ENCODE measurements around the gene KCTD2. TPM values are rescaled to one million over a fixed set of nuclear protein-coding genes. Genes with fewer than 3 reads are reported as not detected.

KCTD2 gene
- total and polyA plus RNA-seq, 8 donors, result 9.9 to 25.8 (median 12.3) TPM

DNA sequence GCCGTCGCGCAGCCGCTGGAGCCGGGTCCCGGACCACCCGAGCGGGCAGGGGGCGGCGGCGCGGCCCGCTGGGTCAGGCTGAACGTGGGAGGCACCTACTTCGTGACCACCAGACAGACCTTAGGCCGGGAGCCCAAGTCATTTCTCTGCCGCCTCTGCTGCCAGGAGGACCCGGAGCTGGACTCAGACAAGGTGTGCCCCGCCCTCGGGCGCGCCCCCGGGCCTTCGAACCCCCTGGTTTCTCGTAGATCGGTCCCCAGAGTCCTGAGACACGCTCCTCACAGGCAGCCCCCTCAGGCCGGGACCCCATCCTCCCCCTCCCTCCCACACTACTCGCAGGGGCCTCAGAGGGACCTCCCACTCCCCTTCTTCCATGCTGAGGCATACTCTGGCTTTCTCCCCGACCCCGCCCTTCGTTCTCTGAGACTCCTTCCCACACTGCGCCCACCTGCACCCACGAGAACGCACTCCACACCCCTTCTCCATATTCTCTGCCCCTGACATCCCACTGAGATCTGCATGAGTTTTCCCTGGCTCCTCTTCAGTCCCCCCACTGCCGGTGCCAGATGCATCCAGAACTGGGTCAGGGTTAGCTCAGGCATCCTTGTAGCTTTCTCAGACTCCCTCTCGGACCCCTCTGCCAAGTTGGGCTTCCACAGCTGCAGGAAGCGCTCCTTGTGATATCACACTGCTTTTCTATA, 523 bp downstream of the KCTD2 start:
- H3K4me3 ChIP-seq, result peak overlapping the region; percentile 79 to 96 (median 94)
- intact Hi-C loops (cut with DNase I; ENCODE audit: low total_unique reads), result no loop called here
- whole genome bisulfite sequencing, 5 donors, result 0 to 1% (median 1%) methylated on average over 19 to 36 of the region's 38 CpGs
- H3K9me3 ChIP-seq, result no peaks in the 10 kb centered on the region
- no peaks in the 10 kb centered on the region for H3K27me3 ChIP-seq
- TF ChIP-seq POLR2AphosphoS5 (IDR thresholded peaks at IDR 0.05) (no peak), POLR2A (IDR thresholded peaks at IDR 0.05) (no peak), EP300 (IDR thresholded peaks at IDR 0.05) (no peak)
- TF ChIP-seq, protein P1, sequence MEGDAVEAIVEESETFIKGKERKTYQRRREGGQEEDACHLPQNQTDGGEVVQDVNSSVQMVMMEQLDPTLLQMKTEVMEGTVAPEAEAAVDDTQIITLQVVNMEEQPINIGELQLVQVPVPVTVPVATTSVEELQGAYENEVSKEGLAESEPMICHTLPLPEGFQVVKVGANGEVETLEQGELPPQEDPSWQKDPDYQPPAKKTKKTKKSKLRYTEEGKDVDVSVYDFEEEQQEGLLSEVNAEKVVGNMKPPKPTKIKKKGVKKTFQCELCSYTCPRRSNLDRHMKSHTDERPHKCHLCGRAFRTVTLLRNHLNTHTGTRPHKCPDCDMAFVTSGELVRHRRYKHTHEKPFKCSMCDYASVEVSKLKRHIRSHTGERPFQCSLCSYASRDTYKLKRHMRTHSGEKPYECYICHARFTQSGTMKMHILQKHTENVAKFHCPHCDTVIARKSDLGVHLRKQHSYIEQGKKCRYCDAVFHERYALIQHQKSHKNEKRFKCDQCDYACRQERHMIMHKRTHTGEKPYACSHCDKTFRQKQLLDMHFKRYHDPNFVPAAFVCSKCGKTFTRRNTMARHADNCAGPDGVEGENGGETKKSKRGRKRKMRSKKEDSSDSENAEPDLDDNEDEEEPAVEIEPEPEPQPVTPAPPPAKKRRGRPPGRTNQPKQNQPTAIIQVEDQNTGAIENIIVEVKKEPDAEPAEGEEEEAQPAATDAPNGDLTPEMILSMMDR (IDR thresholded peaks at IDR 0.05), result no peak
- H3K36me3 ChIP-seq, result peaks cover under 1 to 35% (median 33%) of the 10 kb centered on the region in 4 donors
- DNase-seq, result peak in 1 of 2 donors; percentile 67
- H3K4me1 ChIP-seq, result peaks cover 20 to 44% (median 33%) of the 10 kb centered on the region in 4 donors
- peak overlapping the region; percentile 80 to 99 (median 96) for H3K27ac ChIP-seq

DNA sequence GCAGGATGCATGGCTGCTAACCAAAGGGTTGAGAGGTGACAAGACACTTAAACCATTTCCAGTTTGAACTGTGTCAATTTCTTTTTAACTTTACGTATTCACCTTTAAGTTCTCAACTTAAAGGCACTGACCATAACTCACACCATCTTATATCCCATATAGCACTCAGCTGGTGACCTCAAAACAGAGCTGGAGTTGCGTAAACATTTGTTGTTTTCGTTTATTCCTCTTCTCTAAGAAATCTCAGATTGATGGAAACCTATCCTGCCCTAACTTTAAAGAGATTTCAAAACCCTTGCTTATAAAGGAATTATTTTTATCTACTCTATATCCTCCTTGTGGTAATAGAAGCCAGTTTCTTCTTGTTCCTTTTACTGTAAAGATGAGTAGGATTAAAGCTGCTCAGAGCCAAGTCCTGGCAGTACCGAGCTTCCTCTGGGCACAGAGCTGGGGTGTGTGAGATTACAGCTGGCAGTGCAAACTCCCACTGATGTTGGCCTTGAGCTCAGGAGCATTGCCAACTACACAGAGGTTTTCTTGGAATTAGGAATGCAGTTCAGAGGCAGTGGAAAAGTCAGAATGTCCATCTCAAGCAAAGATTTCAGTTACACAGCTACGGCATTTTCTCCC, 1.3 kb downstream of the KCTD2 start:
- intact Hi-C loops (cut with DNase I; ENCODE audit: low total_unique reads), result no loop called here
- peaks cover 9 to 42% (median 39%) of the 10 kb centered on the region in 4 donors for H3K36me3 ChIP-seq
- WGBS, 5 donors, result 22 to 27% (median 22%) methylated on average over 5 of the region's 5 CpGs
- peak in 1 of 3 donors; percentile 13 for TF ChIP-seq POLR2AphosphoS5 (IDR thresholded peaks at IDR 0.05)
- TF ChIP-seq, protein P1 (IDR thresholded peaks at IDR 0.05), result no peak
- TF ChIP-seq EP300 (IDR thresholded peaks at IDR 0.05), result no peak
- H3K9me3 ChIP-seq, result no peaks in the 10 kb centered on the region
- DNase-seq, result peak; percentile 41 to 54
- H3K27me3 ChIP-seq, result no peaks in the 10 kb centered on the region
- peaks cover 20 to 44% (median 33%) of the 10 kb centered on the region in 4 donors for H3K4me1 ChIP-seq
- H3K4me3 ChIP-seq, result peak overlapping the region; percentile 79 to 96 (median 94)
- peak overlapping the region in 4 of 5 donors; percentile 96 to 99 (median 97) for H3K27ac ChIP-seq

DNA sequence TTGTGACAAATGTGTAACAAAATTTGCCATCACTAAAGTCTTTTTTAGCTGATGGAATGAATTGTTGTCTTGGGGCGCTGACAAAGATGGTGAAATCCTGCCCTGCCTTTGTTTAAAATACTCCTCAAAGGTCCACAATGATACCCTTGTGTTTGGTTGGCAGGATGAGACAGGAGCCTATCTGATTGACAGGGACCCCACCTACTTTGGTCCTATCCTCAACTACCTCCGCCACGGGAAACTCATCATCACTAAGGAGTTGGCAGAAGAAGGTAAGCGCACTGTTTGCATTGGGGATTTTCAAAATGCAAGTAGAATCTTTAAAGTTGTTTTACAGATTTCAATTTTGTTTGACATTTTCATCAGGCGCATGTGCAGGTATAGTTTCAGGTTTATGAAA, 2.0 kb downstream of the KCTD2 start:
- intact Hi-C loops (cut with DNase I; ENCODE audit: low total_unique reads), result no loop called here
- Histone ChIP-seq H3K36me3 (peaks cover 15 to 49% (median 46%) of the 10 kb centered on the region in 4 donors), H3K9me3 (no peaks in the 10 kb centered on the region), H3K27ac (peak overlapping the region in 3 of 5 donors; percentile 96 to 98 (median 96)), H3K27me3 (no peaks in the 10 kb centered on the region), H3K4me1 (peaks cover 20 to 44% (median 33%) of the 10 kb centered on the region in 4 donors), H3K4me3 (no peak overlapping the region)
- 86 to 93% (median 90%) methylated on average over 5 of the region's 5 CpGs for WGBS, 5 donors
- DNase-seq, result no peak
- no peak for TF ChIP-seq POLR2A (IDR thresholded peaks at IDR 0.05)
- TF ChIP-seq, protein P1 (IDR thresholded peaks at IDR 0.05), result no peak
- TF ChIP-seq EP300 (IDR thresholded peaks at IDR 0.05), result no peak
- TF ChIP-seq POLR2AphosphoS5 (IDR thresholded peaks at IDR 0.05), result no peak

DNA sequence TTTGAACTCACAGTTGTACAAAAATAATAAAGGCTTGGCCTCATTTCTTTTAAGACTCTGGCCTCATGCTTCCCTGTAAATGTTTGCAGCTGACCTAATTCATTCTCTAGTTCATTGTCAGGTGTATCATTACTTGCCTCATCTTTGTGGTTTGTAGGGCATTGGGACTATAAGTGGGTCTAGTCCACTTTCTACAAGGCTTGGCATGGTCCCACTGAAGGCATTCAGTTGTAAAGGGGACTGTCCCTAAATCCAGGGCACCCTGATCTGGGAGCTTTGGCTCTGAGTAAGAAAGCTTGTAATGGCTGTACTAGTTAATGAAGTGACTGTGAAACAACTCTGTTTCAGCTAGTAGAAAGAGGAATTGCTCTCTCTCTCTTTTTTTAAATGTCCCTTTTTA, 2.7 kb downstream of the KCTD2 start:
- H3K27ac ChIP-seq, result no peak overlapping the region
- no peaks in the 10 kb centered on the region for H3K9me3 ChIP-seq
- no peak for DNase-seq
- no peaks in the 10 kb centered on the region for H3K27me3 ChIP-seq
- peaks cover 20 to 40% (median 30%) of the 10 kb centered on the region in 4 donors for H3K4me1 ChIP-seq
- intact Hi-C loops (cut with DNase I; ENCODE audit: low total_unique reads), result no loop called here
- peaks cover 16 to 55% (median 52%) of the 10 kb centered on the region in 4 donors for H3K36me3 ChIP-seq
- TF ChIP-seq POLR2AphosphoS5 (IDR thresholded peaks at IDR 0.05) (no peak), POLR2A (IDR thresholded peaks at IDR 0.05) (no peak), EP300 (IDR thresholded peaks at IDR 0.05) (no peak)
- TF ChIP-seq, protein P1 (IDR thresholded peaks at IDR 0.05), result no peak
- H3K4me3 ChIP-seq, result no peak overlapping the region

All from stomach (tissue), 9 donors.